Measurements from ENCODE around the gene FGFBP3. TPM values are rescaled to one million over a fixed set of nuclear protein-coding genes. Genes with fewer than 3 reads are reported as not detected.
"Not testable (repeated sequence)": the region's sequence is repeated elsewhere in the genome, so short reads cannot be mapped to it uniquely, and the experiment has no call there.

The FGFBP3 gene
- total RNA-seq, 1 donor from 2014 or later, result 3.1 TPM

DNA sequence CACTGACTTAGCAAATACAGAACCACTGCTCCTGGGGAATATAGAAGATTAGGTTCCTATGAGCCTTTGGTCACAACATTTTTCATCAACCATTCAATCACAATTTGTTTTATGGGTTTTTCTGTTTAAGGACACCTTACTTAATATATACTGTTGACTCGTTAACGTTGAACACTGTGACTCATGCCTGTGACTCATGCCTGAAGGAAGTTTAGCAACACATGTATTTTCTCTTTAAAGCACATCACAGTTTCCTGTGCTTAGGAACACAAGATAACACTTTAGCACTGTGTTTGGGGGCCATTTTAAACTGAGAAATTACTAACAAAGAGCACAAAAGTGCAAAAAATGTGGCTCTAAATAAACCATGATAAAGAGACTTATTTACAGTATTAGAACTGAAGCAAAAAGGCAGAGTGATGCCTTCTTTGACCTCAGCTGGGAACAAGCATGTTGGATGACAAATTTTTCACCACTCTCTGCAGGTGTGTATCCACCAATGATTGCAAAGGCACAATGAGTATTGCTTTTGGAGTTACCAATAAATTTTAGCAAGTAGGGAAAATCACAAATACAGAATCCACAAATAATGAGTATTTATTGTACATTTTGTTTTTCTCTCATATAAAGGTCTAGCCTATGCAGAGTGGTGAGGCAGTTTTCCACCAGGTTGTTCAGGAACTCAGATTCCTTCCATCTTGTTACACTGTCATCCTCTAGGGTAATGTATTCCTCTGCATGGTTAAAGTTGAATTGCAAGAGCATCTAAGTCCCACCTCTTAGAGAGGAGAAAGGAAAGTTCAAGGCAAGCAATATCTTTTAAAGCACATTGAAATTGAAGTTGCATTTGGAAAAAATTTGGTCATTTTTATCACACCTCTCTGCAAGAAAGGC, 7.3 kb downstream of the FGFBP3 start:
- H3K36me3 Mint-ChIP-seq (ENCODE audit: unreplicated experiment), result peaks cover 4% of the 10 kb centered on the region
- H3K9me3 Mint-ChIP-seq (ENCODE audit: unreplicated experiment), result no peaks in the 10 kb centered on the region
- H3K27ac Mint-ChIP-seq (ENCODE audit: unreplicated experiment), result peak overlapping the region; percentile 13
- H3K4me3 Mint-ChIP-seq (ENCODE audit: unreplicated experiment), result no peak overlapping the region
- DNase-seq (ENCODE audit: extremely low spot score, unreplicated experiment), result no peak
- peaks cover 17% of the 10 kb centered on the region for H3K4me1 Mint-ChIP-seq (ENCODE audit: unreplicated experiment)
- no peak for TF ChIP-seq CTCF (IDR thresholded peaks at IDR 0.05)
- H3K27me3 Mint-ChIP-seq (ENCODE audit: unreplicated experiment), result no peaks in the 10 kb centered on the region

- DNase-seq (ENCODE audit: extremely low spot score, unreplicated experiment), result no peak
- H3K4me1 Mint-ChIP-seq (ENCODE audit: unreplicated experiment), result peaks cover 10% of the 10 kb centered on the region
- H3K36me3 Mint-ChIP-seq (ENCODE audit: unreplicated experiment), result no peaks in the 10 kb centered on the region
- H3K27me3 Mint-ChIP-seq (ENCODE audit: unreplicated experiment), result no peaks in the 10 kb centered on the region
- no peak for TF ChIP-seq CTCF (IDR thresholded peaks at IDR 0.05)
- H3K9me3 Mint-ChIP-seq (ENCODE audit: unreplicated experiment), result no peaks in the 10 kb centered on the region
- H3K4me3 Mint-ChIP-seq (ENCODE audit: unreplicated experiment), result no peak overlapping the region
- H3K27ac Mint-ChIP-seq (ENCODE audit: unreplicated experiment), result no peak overlapping the region
These were observed 11.9 kb downstream of the FGFBP3 start for GRCh38 chr10:91897421-91897820.

- Mint-ChIP-seq H3K4me3 (ENCODE audit: unreplicated experiment) (no peak overlapping the region), H3K4me1 (ENCODE audit: unreplicated experiment) (no peaks in the 10 kb centered on the region), H3K27me3 (ENCODE audit: unreplicated experiment) (no peaks in the 10 kb centered on the region), H3K36me3 (ENCODE audit: unreplicated experiment) (no peaks in the 10 kb centered on the region), H3K9me3 (ENCODE audit: unreplicated experiment) (no peaks in the 10 kb centered on the region), H3K27ac (ENCODE audit: unreplicated experiment) (no peak overlapping the region)
- no peak for TF ChIP-seq CTCF (IDR thresholded peaks at IDR 0.05)
- DNase-seq (ENCODE audit: extremely low spot score, unreplicated experiment), result no peak
These were observed 13.0 kb downstream of the FGFBP3 start for GRCh38 chr10:91896212-91896756.

GRCh38 chr10:91894261-91894685, 15.0 kb downstream of the FGFBP3 start:
- not testable (repeated sequence) for H3K27me3 Mint-ChIP-seq (ENCODE audit: unreplicated experiment); H3K4me3 Mint-ChIP-seq (ENCODE audit: unreplicated experiment); H3K27ac Mint-ChIP-seq (ENCODE audit: unreplicated experiment); H3K4me1 Mint-ChIP-seq (ENCODE audit: unreplicated experiment); H3K9me3 Mint-ChIP-seq (ENCODE audit: unreplicated experiment); H3K36me3 Mint-ChIP-seq (ENCODE audit: unreplicated experiment)
- DNase-seq (ENCODE audit: extremely low spot score, unreplicated experiment), result peak; percentile 63

DNA sequence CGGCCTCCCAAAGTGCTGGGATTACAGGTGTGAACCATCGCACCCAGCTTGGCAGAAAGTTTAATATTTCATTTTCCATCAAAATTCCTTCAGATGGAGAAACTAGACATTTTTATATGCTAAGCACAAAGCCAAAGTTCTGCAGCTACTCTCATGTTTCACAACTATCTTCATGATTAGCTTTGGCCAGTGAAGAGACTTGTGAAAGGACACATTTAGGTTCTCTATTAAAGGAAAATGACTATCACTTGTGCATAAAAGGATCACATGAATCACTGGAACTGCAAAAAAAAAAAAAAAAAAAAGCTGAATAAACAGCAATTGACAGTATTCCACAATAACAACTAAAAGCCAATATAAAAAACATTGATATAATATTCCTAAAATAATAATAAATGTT, 16.2 kb downstream of the FGFBP3 start:
- no peak overlapping the region for H3K27ac Mint-ChIP-seq (ENCODE audit: unreplicated experiment)
- TF ChIP-seq CTCF (IDR thresholded peaks at IDR 0.05), result no peak
- H3K36me3 Mint-ChIP-seq (ENCODE audit: unreplicated experiment), result no peaks in the 10 kb centered on the region
- no peaks in the 10 kb centered on the region for H3K9me3 Mint-ChIP-seq (ENCODE audit: unreplicated experiment)
- no peak overlapping the region for H3K4me3 Mint-ChIP-seq (ENCODE audit: unreplicated experiment)
- DNase-seq (ENCODE audit: extremely low spot score, unreplicated experiment), result no peak
- peaks cover 2% of the 10 kb centered on the region for H3K4me1 Mint-ChIP-seq (ENCODE audit: unreplicated experiment)
- no peaks in the 10 kb centered on the region for H3K27me3 Mint-ChIP-seq (ENCODE audit: unreplicated experiment)
